Measurements from ENCODE around the gene MVB12B. TPM values are rescaled to one million over a fixed set of nuclear protein-coding genes. Genes with fewer than 3 reads are reported as not detected.

MVB12B gene
- total RNA-seq, 2 donors from 2014 or later = 9.8 to 15.8 TPM

DNA sequence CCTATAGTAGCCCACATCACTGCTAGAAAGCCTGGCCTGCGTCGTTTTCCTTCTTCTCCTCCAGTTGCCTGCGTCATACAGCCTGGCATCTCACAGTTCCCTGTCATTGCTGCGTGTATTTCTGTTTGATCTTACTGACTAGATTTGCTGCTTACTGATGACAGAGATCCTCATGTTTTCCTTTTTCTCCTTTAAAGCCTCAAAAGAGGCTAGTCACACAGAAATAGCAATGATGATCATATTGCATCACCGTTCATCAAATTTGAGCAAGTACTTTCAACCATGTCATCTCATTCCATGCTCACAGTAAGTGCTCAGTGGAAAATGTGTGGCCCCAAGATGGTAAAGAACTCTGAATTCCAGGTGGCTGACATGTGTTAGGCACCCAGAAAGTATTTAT is 76.8 kb downstream of the MVB12B start:
- no peaks in the 10 kb centered on the region for H3K27me3 ChIP-seq
- TF ChIP-seq CTCF (IDR thresholded peaks at IDR 0.05) = no peak
- no peak overlapping the region for H3K27ac ChIP-seq
- DNase-seq = no peak
- no peak overlapping the region for H3K4me3 ChIP-seq
- H3K9ac ChIP-seq (ENCODE audit: low read depth in 2 of 2, low read length in 2 of 2) = no peak overlapping the region
- no peaks in the 10 kb centered on the region for H3K9me3 ChIP-seq
- H3K4me1 ChIP-seq = no peaks in the 10 kb centered on the region
- no peaks in the 10 kb centered on the region for H3K36me3 ChIP-seq
- intact Hi-C loops (cut with DNase I) = no loop called here

DNA sequence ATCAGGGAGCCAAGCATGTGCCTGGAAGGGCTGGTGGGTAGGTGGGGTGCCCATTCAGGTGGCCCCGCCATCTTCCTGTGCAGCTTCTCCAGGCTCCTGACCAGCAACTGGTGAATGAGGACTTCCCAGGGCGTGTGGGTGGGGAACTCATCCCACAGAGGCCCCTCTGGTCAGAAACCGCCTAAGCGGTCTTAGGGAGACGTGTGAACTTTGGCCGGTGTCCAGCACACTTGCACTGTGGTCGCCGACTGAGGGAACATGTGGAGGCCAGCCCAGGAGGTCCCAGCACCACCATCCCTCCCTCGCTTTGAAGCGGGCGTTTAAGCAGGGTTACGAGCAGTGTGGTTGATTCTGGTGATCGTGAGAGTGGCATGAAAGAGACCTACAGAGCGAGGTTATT is 77.8 kb downstream of the MVB12B start:
- DNase-seq = no peak
- Histone ChIP-seq H3K9me3 (no peaks in the 10 kb centered on the region), H3K4me1 (no peaks in the 10 kb centered on the region), H3K27me3 (no peaks in the 10 kb centered on the region), H3K36me3 (no peaks in the 10 kb centered on the region), H3K4me3 (no peak overlapping the region), H3K27ac (no peak overlapping the region), H3K9ac (ENCODE audit: low read depth in 2 of 2, low read length in 2 of 2) (no peak overlapping the region)
- intact Hi-C loops (cut with DNase I) = no loop called here
- no peak for TF ChIP-seq CTCF (IDR thresholded peaks at IDR 0.05)

- Histone ChIP-seq H3K4me1 (no peaks in the 10 kb centered on the region), H3K27me3 (no peaks in the 10 kb centered on the region), H3K4me3 (no peak overlapping the region), H3K9ac (ENCODE audit: low read depth in 2 of 2, low read length in 2 of 2) (no peak overlapping the region), H3K27ac (no peak overlapping the region), H3K9me3 (no peaks in the 10 kb centered on the region), H3K36me3 (no peaks in the 10 kb centered on the region)
- no peak for DNase-seq
- no peak for TF ChIP-seq CTCF (IDR thresholded peaks at IDR 0.05)
- intact Hi-C loops (cut with DNase I) = no loop called here
Observed at GRCh38 chr9:126406075-126406667, 79.5 kb downstream of the MVB12B start.

DNA sequence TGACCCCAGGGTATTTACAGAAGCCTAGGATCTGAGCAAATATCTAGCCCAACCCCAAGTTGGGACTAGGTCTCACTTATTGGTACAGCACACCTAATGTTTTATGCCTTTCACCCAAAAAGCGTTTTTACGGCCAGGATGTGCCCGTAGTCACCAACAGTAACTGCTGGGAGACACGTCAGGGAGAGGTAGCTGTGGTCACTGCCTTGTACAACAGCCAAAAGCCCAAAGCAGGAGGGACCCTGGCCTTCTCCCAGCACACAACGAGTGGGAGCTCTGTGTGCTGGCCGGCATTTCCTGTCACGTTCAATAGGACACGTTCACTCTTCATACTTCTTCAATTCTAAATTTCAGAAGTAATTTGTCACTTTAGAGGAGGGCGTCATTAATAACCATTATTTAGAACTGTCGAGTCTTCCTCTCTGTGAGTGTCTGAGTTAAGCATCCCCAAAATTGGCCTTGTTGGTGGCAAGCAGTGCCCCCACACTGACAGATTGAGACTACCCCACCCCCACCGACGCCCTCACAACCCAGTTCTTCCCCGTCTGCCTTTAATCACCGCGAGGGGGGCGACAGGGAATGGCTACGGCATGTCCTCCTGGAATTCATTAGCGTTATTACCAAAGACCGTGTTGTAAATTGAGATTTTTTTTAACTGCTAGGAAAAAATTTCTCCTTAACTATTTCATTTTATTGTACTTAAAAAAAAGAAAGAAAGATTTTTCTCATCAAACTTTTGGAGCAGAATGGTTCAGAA is 80.7 kb downstream of the MVB12B start:
- intact Hi-C loops (cut with DNase I) = no loop called here
- TF ChIP-seq CTCF (IDR thresholded peaks at IDR 0.05) = no peak
- Histone ChIP-seq H3K4me1 (no peaks in the 10 kb centered on the region), H3K9me3 (no peaks in the 10 kb centered on the region), H3K27me3 (no peaks in the 10 kb centered on the region), H3K4me3 (no peak overlapping the region), H3K36me3 (no peaks in the 10 kb centered on the region), H3K9ac (ENCODE audit: low read depth in 2 of 2, low read length in 2 of 2) (no peak overlapping the region), H3K27ac (no peak overlapping the region)
- no peak for DNase-seq

DNA sequence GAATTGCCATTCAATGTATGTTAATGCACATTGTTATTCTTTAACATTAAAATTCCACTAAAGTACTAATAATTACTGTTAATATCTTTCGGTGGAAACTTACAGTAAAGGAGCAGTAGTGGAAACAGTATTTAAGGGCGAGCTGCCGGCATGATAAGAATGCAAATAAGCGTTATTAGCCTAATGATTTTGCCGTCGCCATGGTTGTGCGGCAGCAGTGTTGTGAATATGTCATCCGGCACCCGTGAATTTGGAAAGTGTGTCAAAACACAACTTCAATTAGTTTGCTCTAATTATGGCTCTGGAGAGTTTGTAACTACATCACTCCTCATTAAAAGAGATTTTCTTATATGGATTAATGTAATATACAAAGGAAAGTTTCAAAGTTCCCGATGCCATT is 81.4 kb downstream of the MVB12B start:
- no peak for TF ChIP-seq CTCF (IDR thresholded peaks at IDR 0.05)
- Histone ChIP-seq H3K4me3 (no peak overlapping the region), H3K27ac (no peak overlapping the region), H3K36me3 (no peaks in the 10 kb centered on the region), H3K27me3 (no peaks in the 10 kb centered on the region), H3K4me1 (no peaks in the 10 kb centered on the region), H3K9me3 (no peaks in the 10 kb centered on the region), H3K9ac (ENCODE audit: low read depth in 2 of 2, low read length in 2 of 2) (no peak overlapping the region)
- no peak for DNase-seq
- intact Hi-C loops (cut with DNase I) = no loop called here
